Activated naive CD4-positive, alpha-beta T cell treated with anti-CD3 and anti-CD28 coated beads, Interleukin-2, amount 50 U/mL, for 72 hours (primary cell): ENCODE results near the gene CYP1B1. TPM values are rescaled to one million over a fixed set of nuclear protein-coding genes. Genes with fewer than 3 reads are reported as not detected.
A peak's percentile ranks its signal among the peaks of the same experiment; 100 is the strongest.
"Not testable (repeated sequence)": the region's sequence is repeated elsewhere in the genome, so short reads cannot be mapped to it uniquely, and the experiment has no call there.

ENCODE experiments used
- ATAC-seq, 2 donors: fragments of 150-1000 bp; cut with Tn5 transposase; 2 replicates each; pipeline ENCODE4 v1.10.0; 2021; ENCODE audit warnings: mild to moderate bottlenecking in 2 of 2, moderate library complexity in 2 of 2
- DNase-seq, 2 donors: peaks; one replicate each; pipeline ENCODE4 v3.0.0; 2021 to 2022; ENCODE audit warnings: low spot score in 2 of 2
- H3K27ac Mint-ChIP-seq, 2 donors: one replicate each; pipeline ENCODE4 v1.8.0; 2022; ENCODE audit warnings: mild to moderate bottlenecking in 2 of 2, mixed read lengths in 2 of 2
- H3K36me3 Mint-ChIP-seq, 2 donors: one replicate each; pipeline ENCODE4 v1.8.0; 2022; ENCODE audit warnings: mixed read lengths in 2 of 2
- H3K9me3 Mint-ChIP-seq, 2 donors: one replicate each; pipeline ENCODE4 v1.8.0; 2022; ENCODE audit warnings: mixed read lengths in 2 of 2
- total RNA-seq, 2 donors: library from RNA; stranded (reverse); gene quantifications; one replicate each; pipeline ENCODE4 v1.2.3, GENCODE V29; 2022

Gene CYP1B1
- total RNA-seq, 2 donors from 2014 or later = 40.4 to 41.7 TPM

GRCh38 chr2:38090928-38091327, 15.0 kb upstream of the CYP1B1 start:
- peaks cover 0 to 5% of the 10 kb centered on the region in 2 donors for H3K36me3 Mint-ChIP-seq
- DNase-seq (no peak), ATAC-seq (no peak)
- peak overlapping the region in 1 of 2 donors; percentile 22 for H3K27ac Mint-ChIP-seq
- no peaks in the 10 kb centered on the region for H3K9me3 Mint-ChIP-seq

GRCh38 chr2:38090212-38090611, 14.3 kb upstream of the CYP1B1 start:
- not testable (repeated sequence) for H3K36me3 Mint-ChIP-seq, H3K27ac Mint-ChIP-seq, ATAC-seq, H3K9me3 Mint-ChIP-seq, DNase-seq

- H3K9me3 Mint-ChIP-seq, DNase-seq, H3K27ac Mint-ChIP-seq, H3K36me3 Mint-ChIP-seq, ATAC-seq: not testable (repeated sequence)
These were observed 10.2 kb upstream of the CYP1B1 start for GRCh38 chr2:38085998-38086698.

GRCh38 chr2:38084556-38084955, 8.6 kb upstream of the CYP1B1 start:
- ATAC-seq, H3K36me3 Mint-ChIP-seq, H3K9me3 Mint-ChIP-seq, DNase-seq, H3K27ac Mint-ChIP-seq: not testable (repeated sequence)

GRCh38 chr2:38082727-38083126, 6.8 kb upstream of the CYP1B1 start:
- not testable (repeated sequence) for H3K9me3 Mint-ChIP-seq, H3K27ac Mint-ChIP-seq, DNase-seq, ATAC-seq
- peaks cover 0 to 11% of the 10 kb centered on the region in 2 donors for H3K36me3 Mint-ChIP-seq

GRCh38 chr2:38080346-38080745, 4.4 kb upstream of the CYP1B1 start:
- Mint-ChIP-seq H3K36me3 (peaks cover 10 to 17% of the 10 kb centered on the region in 2 donors), H3K9me3 (peaks cover 0 to 3% of the 10 kb centered on the region in 2 donors), H3K27ac (no peak overlapping the region)
- DNase-seq (no peak), ATAC-seq (no peak)

- peaks cover 0 to 3% of the 10 kb centered on the region in 2 donors for H3K9me3 Mint-ChIP-seq
- no peak for DNase-seq
- H3K27ac Mint-ChIP-seq = no peak overlapping the region
- no peak for ATAC-seq
- peaks cover 12 to 17% of the 10 kb centered on the region in 2 donors for H3K36me3 Mint-ChIP-seq
These were observed 3.4 kb upstream of the CYP1B1 start for GRCh38 chr2:38079116-38080052.

- no peak for ATAC-seq
- Mint-ChIP-seq H3K27ac (peak overlapping the region; percentile 96 to 97), H3K36me3 (peaks cover 29 to 35% of the 10 kb centered on the region in 2 donors)
These were observed 1.4 kb upstream of the CYP1B1 start for GRCh38 chr2:38077431-38077769.

GRCh38 chr2:38076710-38077430, 919 bp upstream of the CYP1B1 start:
- DNase-seq (peak; percentile 77 to 90), ATAC-seq (peak; percentile 72 to 81)
- Mint-ChIP-seq H3K9me3 (peaks cover 0 to 3% of the 10 kb centered on the region in 2 donors), H3K36me3 (peaks cover 29 to 35% of the 10 kb centered on the region in 2 donors), H3K27ac (peak overlapping the region; percentile 97 to 99)

More at GRCh38 chr2:38077431-38077769, 1.4 kb upstream of the CYP1B1 start:
- no peak for DNase-seq
- peaks cover 0 to 3% of the 10 kb centered on the region in 2 donors for H3K9me3 Mint-ChIP-seq

GRCh38 chr2:38076152-38076709, 280 bp upstream of the CYP1B1 start:
- H3K36me3 Mint-ChIP-seq = peaks cover 29 to 36% of the 10 kb centered on the region in 2 donors
- peak overlapping the region; percentile 97 to 99 for H3K27ac Mint-ChIP-seq
- peaks cover 0 to 3% of the 10 kb centered on the region in 2 donors for H3K9me3 Mint-ChIP-seq
- peak; percentile 48 to 72 for ATAC-seq
- peak; percentile 68 to 78 for DNase-seq

- DNase-seq (peak; percentile 31 to 58), ATAC-seq (no peak)
- peak overlapping the region; percentile 90 to 97 for H3K27ac Mint-ChIP-seq
- peaks cover 0 to 3% of the 10 kb centered on the region in 2 donors for H3K9me3 Mint-ChIP-seq
- peaks cover 34 to 41% of the 10 kb centered on the region in 2 donors for H3K36me3 Mint-ChIP-seq
These were observed 1.0 kb downstream of the CYP1B1 start for GRCh38 chr2:38074764-38075506.

GRCh38 chr2:38074058-38074763, 1.7 kb downstream of the CYP1B1 start:
- DNase-seq = peak; percentile 33 to 59
- no peak for ATAC-seq
- Mint-ChIP-seq H3K27ac (peak overlapping the region; percentile 79 to 97), H3K36me3 (peaks cover 34 to 40% of the 10 kb centered on the region in 2 donors), H3K9me3 (peaks cover 0 to 3% of the 10 kb centered on the region in 2 donors)

- DNase-seq (no peak), ATAC-seq (no peak)
- Mint-ChIP-seq H3K9me3 (peaks cover 0 to 3% of the 10 kb centered on the region in 2 donors), H3K27ac (peak overlapping the region; percentile 79 to 97), H3K36me3 (peaks cover 32 to 34% of the 10 kb centered on the region in 2 donors)
These were observed 2.5 kb downstream of the CYP1B1 start for GRCh38 chr2:38073211-38074057.

- Mint-ChIP-seq H3K36me3 (peaks cover 23 to 33% of the 10 kb centered on the region in 2 donors), H3K27ac (no peak overlapping the region), H3K9me3 (no peaks in the 10 kb centered on the region)
- no peak for DNase-seq
- no peak for ATAC-seq
These were observed 5.5 kb downstream of the CYP1B1 start for GRCh38 chr2:38070438-38070837.
